WERI-Rb-1 (cell line): ENCODE measurements around the gene ZNHIT2.

Experiments
- DNase-seq: peaks from one replicate; pipeline ENCODE4 v3.0.0-alpha.2; 2020
- H3K27ac ChIP-seq: fragments of 250-450 bp; sonication (Bioruptor Pico); 2 replicates; pipeline ENCODE4 v1.5.1; 2020; ENCODE audit warnings: mild to moderate bottlenecking, moderate library complexity
- H3K27me3 ChIP-seq: fragments of 250-450 bp; sonication (Bioruptor Pico); 2 replicates; pipeline ENCODE4 v1.5.1; 2021; ENCODE audit warnings: mild to moderate bottlenecking, low read depth, moderate library complexity; ENCODE audit not compliant: insufficient read depth, severe bottlenecking
- H3K36me3 ChIP-seq: fragments of 250-450 bp; sonication (Bioruptor Pico); 2 replicates; pipeline ENCODE4 v1.5.1; 2020; ENCODE audit warnings: mild to moderate bottlenecking, moderate library complexity
- H3K4me3 ChIP-seq: 2 replicates; pipeline ENCODE4 v1.5.1; 2011; ENCODE audit warnings: low read depth, mild to moderate bottlenecking, control low read depth, low read length
- H3K9me3 ChIP-seq: fragments of 250-450 bp; sonication (Bioruptor Pico); 2 replicates; pipeline ENCODE4 v1.5.1; 2021; ENCODE audit warnings: mild to moderate bottlenecking, moderate library complexity; ENCODE audit not compliant: severe bottlenecking
- TF ChIP-seq, protein P1 (sequence below): IDR thresholded peaks from 2 replicates; pipeline ENCODE4 v1.5.1; 2011; ENCODE audit warnings: low read depth, mild to moderate bottlenecking, control low read depth, inconsistent platforms, low read length

The ZNHIT2 gene

DNA sequence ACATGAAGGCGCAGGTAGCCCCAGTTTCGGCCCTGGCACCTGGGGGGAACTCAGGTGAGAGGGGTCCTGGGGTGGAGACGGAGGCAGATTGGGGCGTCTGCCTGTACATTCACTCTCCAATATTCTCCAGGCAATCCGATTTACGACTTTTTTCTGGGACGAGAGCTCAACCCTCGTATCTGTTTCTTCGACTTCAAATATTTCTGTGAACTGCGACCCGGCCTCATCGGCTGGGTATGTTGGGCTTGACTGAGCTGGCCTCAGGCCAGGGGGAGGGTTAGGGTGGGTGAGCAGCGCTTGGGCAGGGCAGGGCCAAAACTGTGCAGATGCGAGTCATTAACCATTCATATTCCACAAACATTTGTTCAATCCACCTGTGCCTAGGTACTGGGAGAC lies 4.1 kb downstream of the ZNHIT2 start:
- peak overlapping the region; percentile 65 for H3K4me3 ChIP-seq
- DNase-seq = no peak
- H3K9me3 ChIP-seq = no peaks in the 10 kb centered on the region
- H3K27ac ChIP-seq = peak overlapping the region; percentile 78
- H3K27me3 ChIP-seq = no peaks in the 10 kb centered on the region
- H3K36me3 ChIP-seq = peaks cover 24% of the 10 kb centered on the region
- TF ChIP-seq, protein P1, sequence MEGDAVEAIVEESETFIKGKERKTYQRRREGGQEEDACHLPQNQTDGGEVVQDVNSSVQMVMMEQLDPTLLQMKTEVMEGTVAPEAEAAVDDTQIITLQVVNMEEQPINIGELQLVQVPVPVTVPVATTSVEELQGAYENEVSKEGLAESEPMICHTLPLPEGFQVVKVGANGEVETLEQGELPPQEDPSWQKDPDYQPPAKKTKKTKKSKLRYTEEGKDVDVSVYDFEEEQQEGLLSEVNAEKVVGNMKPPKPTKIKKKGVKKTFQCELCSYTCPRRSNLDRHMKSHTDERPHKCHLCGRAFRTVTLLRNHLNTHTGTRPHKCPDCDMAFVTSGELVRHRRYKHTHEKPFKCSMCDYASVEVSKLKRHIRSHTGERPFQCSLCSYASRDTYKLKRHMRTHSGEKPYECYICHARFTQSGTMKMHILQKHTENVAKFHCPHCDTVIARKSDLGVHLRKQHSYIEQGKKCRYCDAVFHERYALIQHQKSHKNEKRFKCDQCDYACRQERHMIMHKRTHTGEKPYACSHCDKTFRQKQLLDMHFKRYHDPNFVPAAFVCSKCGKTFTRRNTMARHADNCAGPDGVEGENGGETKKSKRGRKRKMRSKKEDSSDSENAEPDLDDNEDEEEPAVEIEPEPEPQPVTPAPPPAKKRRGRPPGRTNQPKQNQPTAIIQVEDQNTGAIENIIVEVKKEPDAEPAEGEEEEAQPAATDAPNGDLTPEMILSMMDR = no peak

DNA sequence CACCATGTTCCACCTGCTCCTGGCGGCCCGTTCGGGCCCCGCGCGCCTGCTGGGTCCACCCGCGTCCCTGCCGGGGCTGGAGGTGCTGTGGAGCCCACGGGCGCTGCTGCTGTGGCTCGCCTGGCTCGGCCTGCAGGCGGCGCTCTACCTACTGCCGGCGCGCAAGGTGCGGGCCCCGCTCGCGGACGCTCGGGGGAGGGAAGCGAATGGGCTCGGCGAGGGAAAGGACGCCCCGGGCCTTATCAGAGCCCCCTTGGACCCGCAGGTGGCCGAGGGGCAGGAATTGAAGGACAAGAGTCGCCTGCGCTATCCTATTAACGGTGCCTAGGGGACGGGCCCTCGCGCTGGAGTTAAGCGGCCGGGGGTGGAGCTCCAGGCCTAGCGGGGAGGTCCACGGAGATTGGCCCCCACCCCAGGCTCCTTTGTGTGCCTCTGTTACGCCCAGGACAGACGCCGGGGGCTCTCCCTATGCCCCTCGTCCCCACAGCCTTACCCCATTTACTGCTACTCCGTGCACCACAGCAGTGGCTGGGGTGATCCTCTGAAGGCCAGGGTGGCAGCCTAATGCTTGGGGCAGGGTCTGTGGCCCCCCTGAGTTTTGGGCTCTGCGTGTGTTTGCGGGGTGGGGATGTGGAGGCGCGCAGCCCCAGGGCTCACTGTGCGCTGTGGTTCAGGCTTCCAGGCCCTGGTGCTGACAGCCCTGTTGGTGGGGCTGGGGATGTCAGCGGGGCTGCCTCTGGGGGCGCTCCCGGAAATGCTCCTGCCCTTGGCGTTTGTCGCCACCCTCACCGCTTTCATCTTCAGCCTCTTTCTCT lies 4.7 kb downstream of the ZNHIT2 start:
- H3K27ac ChIP-seq = peak overlapping the region; percentile 78
- DNase-seq = peak; percentile 72
- TF ChIP-seq, protein P1 = peak; percentile 90
- H3K9me3 ChIP-seq = no peaks in the 10 kb centered on the region
- H3K36me3 ChIP-seq = peaks cover 18% of the 10 kb centered on the region
- no peaks in the 10 kb centered on the region for H3K27me3 ChIP-seq
- H3K4me3 ChIP-seq = peak overlapping the region; percentile 65

DNA sequence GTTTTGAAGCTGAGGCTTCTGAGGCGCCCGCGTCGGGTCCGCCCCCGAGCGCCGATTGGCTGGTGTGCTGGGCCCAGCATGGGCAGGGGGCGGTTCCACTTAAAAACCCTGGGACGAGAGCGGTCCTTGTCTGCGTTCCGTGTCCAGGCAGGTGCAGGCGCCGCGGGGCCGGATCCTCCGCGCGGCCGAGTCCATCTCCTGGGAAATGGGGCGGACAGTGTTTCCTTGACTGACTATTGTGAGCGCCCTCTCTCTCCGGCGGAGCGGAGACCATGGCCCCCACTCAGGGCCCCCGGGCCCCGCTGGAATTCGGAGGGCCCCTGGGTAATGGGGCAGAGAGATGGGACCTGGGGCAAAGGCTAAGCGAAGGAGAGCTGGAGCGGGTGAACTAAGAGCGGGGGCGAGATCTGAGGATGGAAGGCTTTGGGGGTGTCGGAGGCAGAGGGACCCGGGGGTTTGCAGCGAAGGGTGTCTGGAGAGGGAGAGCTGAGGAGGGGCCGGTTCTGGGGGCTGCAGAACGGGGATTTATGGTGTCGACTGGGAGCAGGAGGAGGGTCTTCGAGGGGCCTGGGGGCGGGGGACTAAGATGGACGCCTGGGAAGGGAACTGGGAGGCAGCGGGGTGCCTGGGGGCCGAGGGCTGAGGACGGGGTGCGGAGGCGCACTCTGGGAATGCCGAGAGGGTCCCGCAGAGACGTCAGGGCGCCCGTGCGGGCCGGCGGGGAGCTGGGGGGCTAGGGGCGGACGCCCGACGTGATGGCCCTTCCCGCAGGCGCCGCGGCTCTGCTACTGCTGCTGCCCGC lies 5.6 kb downstream of the ZNHIT2 start, which contains the start of gene TM7SF2:
TSS of gene TM7SF2 (plus strand) at position 129 of the 802 bp plus-strand sequence. CDS start at position 273, 144 bp downstream.
- no peaks in the 10 kb centered on the region for H3K9me3 ChIP-seq
- TF ChIP-seq, protein P1 = no peak
- H3K36me3 ChIP-seq = peaks cover 18% of the 10 kb centered on the region
- peak; percentile 96 for DNase-seq
- no peaks in the 10 kb centered on the region for H3K27me3 ChIP-seq
- H3K4me3 ChIP-seq = peak within 1 kb of the TSS; percentile 65
- H3K27ac ChIP-seq = peak within 1 kb of the TSS; percentile 78

DNA sequence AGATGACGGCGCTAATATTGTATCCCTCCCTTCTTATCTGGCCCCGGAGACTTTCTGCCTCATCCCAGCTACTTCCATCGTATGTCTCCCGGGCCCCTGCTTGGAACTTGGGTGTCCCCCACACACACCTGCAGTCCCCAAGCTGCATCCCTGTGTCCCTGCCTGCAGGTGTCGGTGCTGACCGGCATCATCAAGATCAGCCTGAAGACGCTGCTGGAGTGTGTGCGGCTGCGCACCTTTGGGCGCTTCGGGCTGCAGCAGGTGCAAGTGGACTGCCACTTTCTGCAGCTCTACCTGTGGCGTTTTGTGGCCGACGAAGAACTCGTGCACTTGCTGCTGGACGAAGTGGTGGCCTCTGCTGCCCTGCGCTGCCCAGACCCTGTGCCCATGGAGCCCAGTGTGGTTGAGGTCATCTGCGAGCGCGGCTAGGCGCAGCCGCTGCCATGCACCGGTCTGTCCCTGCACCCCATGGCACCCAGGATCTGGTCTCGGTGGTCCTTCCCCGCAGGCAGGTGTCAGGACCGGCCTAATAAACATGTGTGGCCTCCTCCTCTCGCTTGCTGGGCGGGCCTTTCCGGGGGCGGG lies 6.2 kb downstream of the ZNHIT2 start:
- Histone ChIP-seq H3K27me3 (no peaks in the 10 kb centered on the region), H3K9me3 (no peaks in the 10 kb centered on the region), H3K4me3 (no peak overlapping the region), H3K27ac (no peak overlapping the region), H3K36me3 (peaks cover 15% of the 10 kb centered on the region; the same call in 1 of the 2 replicates)
- TF ChIP-seq, protein P1 = no peak
- DNase-seq = no peak

DNA sequence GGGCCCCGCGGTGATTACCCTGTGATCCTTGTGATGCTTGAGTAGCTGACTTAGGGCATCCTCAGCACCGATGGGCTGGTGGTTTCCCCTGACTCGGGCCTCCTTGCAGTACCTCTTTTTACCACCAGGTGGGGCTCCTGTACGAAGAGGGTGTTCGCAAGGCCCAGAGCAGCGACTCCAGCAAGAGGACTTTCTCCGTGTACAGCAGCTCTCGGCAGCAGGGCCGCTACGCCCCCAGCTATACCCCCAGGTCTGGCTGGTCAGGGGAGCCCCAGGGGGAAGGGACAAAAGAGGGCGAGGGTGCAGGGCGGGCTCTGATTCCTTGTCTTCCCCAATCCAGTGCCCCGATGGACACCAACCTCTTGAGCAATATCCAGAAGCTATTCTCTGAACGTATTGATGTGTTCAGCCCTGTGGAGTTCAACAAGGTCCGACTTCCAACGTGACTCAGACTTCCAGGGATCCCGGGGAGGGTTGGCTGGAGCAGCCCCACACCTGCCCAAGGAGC lies 7.1 kb downstream of the ZNHIT2 start:
- H3K9me3 ChIP-seq = no peaks in the 10 kb centered on the region
- no peaks in the 10 kb centered on the region for H3K27me3 ChIP-seq
- H3K4me3 ChIP-seq = no peak overlapping the region
- no peak overlapping the region for H3K27ac ChIP-seq
- DNase-seq = peak; percentile 90
- H3K36me3 ChIP-seq = peaks cover 10% of the 10 kb centered on the region; the same call in 1 of the 2 replicates
- TF ChIP-seq, protein P1 = peak; percentile 92
